ENCODE measurements around the gene MARCHF3. TPM values are rescaled to one million over a fixed set of nuclear protein-coding genes. Genes with fewer than 3 reads are reported as not detected.

Gene MARCHF3
- total RNA-seq, 6 experiments from 2014 or later = 0.33 to 4.3 (median 0.77) TPM

DNA sequence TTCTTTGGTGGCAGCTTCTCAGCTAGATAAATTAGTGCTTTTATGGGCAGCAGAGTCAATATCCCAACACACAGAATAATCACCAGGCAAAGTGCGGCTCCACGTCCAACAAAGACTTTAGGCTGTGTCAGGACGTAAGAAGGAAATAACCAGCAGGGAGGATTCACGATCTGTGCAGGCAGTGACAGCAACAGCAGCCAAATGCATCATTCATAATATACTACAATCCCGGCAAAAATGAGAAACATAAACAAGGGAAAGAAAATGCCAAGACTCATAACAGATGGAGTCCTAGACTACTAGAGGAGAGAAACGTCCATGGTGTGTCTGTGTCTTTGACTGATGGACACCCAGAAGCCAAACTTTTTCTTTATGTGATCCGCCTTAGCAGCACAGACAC lies 152.8 kb downstream of the MARCHF3 start:
- H3K36me3 ChIP-seq = no peaks in the 10 kb centered on the region
- no peak overlapping the region for H3K4me3 ChIP-seq
- ATAC-seq = no peak
- no peak for DNase-seq
- WGBS (ENCODE audit: insufficient coverage, low coverage, low lambda C conversion rate, missing lambda C conversion rate) = 73% methylated on average over 7 of the region's 7 CpGs
- no peak overlapping the region for H3K27ac ChIP-seq
- H3K27me3 ChIP-seq = no peaks in the 10 kb centered on the region
- TF ChIP-seq, protein P1, sequence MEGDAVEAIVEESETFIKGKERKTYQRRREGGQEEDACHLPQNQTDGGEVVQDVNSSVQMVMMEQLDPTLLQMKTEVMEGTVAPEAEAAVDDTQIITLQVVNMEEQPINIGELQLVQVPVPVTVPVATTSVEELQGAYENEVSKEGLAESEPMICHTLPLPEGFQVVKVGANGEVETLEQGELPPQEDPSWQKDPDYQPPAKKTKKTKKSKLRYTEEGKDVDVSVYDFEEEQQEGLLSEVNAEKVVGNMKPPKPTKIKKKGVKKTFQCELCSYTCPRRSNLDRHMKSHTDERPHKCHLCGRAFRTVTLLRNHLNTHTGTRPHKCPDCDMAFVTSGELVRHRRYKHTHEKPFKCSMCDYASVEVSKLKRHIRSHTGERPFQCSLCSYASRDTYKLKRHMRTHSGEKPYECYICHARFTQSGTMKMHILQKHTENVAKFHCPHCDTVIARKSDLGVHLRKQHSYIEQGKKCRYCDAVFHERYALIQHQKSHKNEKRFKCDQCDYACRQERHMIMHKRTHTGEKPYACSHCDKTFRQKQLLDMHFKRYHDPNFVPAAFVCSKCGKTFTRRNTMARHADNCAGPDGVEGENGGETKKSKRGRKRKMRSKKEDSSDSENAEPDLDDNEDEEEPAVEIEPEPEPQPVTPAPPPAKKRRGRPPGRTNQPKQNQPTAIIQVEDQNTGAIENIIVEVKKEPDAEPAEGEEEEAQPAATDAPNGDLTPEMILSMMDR (IDR thresholded peaks at IDR 0.05) = no peak
- no peak for TF ChIP-seq POLR2A (IDR thresholded peaks at IDR 0.05)
- no peaks in the 10 kb centered on the region for H3K9me3 ChIP-seq
- intact Hi-C loops (cut with DNase I) = no loop called here
- no peaks in the 10 kb centered on the region for H3K4me1 ChIP-seq

DNA sequence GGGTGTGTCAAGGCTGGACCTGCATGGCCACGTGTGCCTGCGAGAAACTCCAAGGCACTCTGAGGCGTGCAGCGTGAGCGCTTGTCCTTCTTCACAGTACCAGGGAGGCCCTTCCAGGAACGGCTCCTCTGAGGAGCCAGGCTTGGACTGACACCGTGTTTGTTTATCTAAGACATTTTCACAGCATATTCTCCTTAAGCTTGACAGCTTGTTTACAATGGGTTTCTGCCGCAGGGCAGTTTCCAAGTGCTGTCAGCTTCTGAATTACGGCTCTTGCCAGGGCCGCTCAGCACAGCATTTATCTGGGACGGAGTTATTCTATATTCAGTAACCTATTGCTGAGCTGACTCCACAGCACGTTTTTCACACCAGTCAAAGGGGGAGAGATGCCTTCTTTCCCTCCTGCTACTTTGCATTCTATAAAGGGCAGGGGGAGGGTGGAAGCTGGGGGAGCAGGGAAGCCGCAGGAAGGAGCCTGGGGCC lies 155.0 kb downstream of the MARCHF3 start:
- Histone ChIP-seq H3K36me3 (no peaks in the 10 kb centered on the region), H3K9me3 (no peaks in the 10 kb centered on the region), H3K4me1 (no peaks in the 10 kb centered on the region), H3K27me3 (no peaks in the 10 kb centered on the region), H3K27ac (no peak overlapping the region), H3K4me3 (no peak overlapping the region)
- ATAC-seq (no peak), DNase-seq (no peak)
- intact Hi-C loops (cut with DNase I) = no loop called here
- 72% methylated on average over 3 of the region's 13 CpGs for WGBS (ENCODE audit: insufficient coverage, low coverage, low lambda C conversion rate, missing lambda C conversion rate)
- no peak for TF ChIP-seq POLR2A (IDR thresholded peaks at IDR 0.05)

DNA sequence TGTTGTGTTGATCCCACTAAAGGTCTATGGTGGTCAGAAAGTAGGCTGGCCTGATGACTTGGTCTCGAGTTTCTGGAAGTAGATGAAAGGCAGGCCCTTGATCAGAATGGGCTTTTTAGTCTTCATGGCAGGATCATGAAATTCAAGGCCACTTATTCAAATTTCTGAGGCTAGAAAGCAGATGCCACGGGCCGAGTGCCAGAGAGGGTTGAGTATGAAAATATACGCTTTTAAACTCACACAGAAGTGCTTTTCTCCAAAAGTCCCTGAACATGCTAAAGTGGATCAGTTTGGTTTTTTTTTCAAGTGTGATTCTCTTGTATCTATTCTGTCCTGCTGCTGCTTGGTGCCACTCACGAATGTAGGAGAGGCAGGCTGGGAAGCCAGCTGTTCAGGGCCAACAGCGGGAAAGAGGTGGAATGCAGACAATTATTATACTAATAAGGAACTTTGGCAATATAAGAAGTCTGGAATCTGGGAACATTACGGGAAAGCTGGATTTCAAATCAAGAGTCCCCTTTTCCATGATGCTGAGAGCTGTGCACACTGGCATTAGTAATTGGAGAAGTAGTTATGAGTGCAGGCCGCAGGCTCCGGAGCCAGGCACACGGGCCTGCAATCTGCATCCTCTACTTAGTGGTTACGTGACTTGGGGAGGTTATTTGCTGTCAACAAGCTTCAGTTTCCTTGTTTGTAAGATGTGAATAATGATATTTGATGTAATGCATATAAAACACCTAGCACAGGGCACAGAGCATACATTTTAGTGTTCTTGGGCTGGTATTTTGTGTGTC lies 157.6 kb downstream of the MARCHF3 start:
- no peak for DNase-seq
- intact Hi-C loops (cut with DNase I) = no loop called here
- H3K27ac ChIP-seq = no peak overlapping the region
- no peak for TF ChIP-seq POLR2A (IDR thresholded peaks at IDR 0.05)
- TF ChIP-seq, protein P1 (IDR thresholded peaks at IDR 0.05) = no peak
- H3K4me1 ChIP-seq = no peaks in the 10 kb centered on the region
- ATAC-seq = no peak
- 81% methylated on average over 11 of the region's 11 CpGs for WGBS (ENCODE audit: insufficient coverage, low coverage, low lambda C conversion rate, missing lambda C conversion rate)
- H3K4me3 ChIP-seq = no peak overlapping the region
- H3K36me3 ChIP-seq = no peaks in the 10 kb centered on the region
- H3K27me3 ChIP-seq = no peaks in the 10 kb centered on the region
- H3K9me3 ChIP-seq = no peaks in the 10 kb centered on the region

DNA sequence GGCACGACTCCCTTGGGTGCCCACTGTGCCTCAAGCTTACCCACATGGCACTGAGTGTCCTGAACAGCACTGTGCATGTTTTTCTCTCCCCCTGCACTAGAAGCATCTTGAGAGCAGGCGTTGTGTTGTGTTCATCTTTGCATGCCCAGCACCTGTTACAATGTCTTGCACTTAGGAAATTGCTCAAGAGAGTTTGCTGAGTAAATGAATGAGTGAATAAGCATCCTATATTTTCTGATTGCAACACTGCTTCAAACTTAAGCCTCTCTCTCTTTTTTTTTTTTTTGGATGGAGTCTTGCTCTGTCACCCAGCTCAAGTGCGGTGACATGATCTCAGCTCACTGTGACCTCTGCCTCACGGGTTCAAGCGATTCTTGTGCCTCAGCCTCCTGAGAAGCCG lies 158.9 kb downstream of the MARCHF3 start:
- H3K4me1 ChIP-seq = no peaks in the 10 kb centered on the region
- 100% methylated on average over 2 of the region's 6 CpGs for WGBS (ENCODE audit: insufficient coverage, low coverage, low lambda C conversion rate, missing lambda C conversion rate)
- H3K9me3 ChIP-seq = no peaks in the 10 kb centered on the region
- no peak overlapping the region for H3K4me3 ChIP-seq
- no peak overlapping the region for H3K27ac ChIP-seq
- DNase-seq (no peak), ATAC-seq (no peak)
- TF ChIP-seq POLR2A (IDR thresholded peaks at IDR 0.05) = no peak
- TF ChIP-seq, protein P1 (IDR thresholded peaks at IDR 0.05) = no peak
- no peaks in the 10 kb centered on the region for H3K36me3 ChIP-seq
- H3K27me3 ChIP-seq = no peaks in the 10 kb centered on the region
- intact Hi-C loops (cut with DNase I) = no loop called here

DNA sequence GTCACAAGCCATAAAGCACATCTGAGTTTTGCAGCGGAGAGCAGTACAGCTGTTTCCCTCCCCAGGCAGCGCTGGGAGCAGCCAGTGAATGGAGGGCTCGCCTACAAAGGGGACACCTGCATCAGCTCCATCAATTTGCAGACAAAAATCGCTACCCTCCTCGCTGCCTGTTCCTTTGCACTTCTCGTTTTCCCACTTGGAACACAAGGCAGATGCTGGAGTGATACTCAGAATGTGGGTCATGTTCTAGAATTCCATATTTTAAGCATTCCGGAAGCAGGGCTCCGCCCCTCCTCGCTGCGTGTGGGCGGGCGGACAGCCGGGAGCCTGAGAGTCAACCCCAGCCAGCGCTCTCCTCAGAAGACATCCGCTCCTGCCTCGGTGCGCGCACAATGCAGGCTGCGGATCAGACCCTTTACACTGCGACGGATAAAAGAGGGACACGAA lies 161.3 kb downstream of the MARCHF3 start:
- intact Hi-C loops (cut with DNase I) = no loop called here
- WGBS (ENCODE audit: insufficient coverage, low coverage, low lambda C conversion rate, missing lambda C conversion rate) = 20% methylated on average over 16 of the region's 22 CpGs
- H3K27ac ChIP-seq = no peak overlapping the region
- H3K36me3 ChIP-seq = no peaks in the 10 kb centered on the region
- no peak overlapping the region for H3K4me3 ChIP-seq
- DNase-seq = peak in 1 of 3 donors; percentile 40
- no peaks in the 10 kb centered on the region for H3K9me3 ChIP-seq
- TF ChIP-seq, protein P1 (IDR thresholded peaks at IDR 0.05) = no peak
- no peak for TF ChIP-seq POLR2A (IDR thresholded peaks at IDR 0.05)
- no peaks in the 10 kb centered on the region for H3K27me3 ChIP-seq
- ATAC-seq = peak; percentile 66 to 73 (median 68)
- no peaks in the 10 kb centered on the region for H3K4me1 ChIP-seq

Measured in right lobe of liver (tissue), 6 donors.